Limb (tissue), 2 donors: ENCODE measurements around the gene ASB17.
A peak's percentile ranks its signal among the peaks of the same experiment; 100 is the strongest.
"Not testable (repeated sequence)": the region's sequence is repeated elsewhere in the genome, so short reads cannot be mapped to it uniquely, and the experiment has no call there.

Experiments used
- DNase-seq, 2 donors: peaks; one replicate each; pipeline ENCODE4 v3.0.0-alpha.2; 2016; ENCODE audit errors: extremely low spot score in 2 of 2

ASB17 gene

GRCh38 chr1:75932304-75932703, at the start of gene ASB17:
ASB17 (minus strand) TSS chr1:75932404; CDS start chr1:75932291, 113 bp downstream.
- DNase-seq = no peak

GRCh38 chr1:75980972-75981897, 49.0 kb upstream of the ASB17 start:
- no peak for DNase-seq

- DNase-seq = no peak
These were observed 38.4 kb upstream of the ASB17 start for GRCh38 chr1:75970631-75971030.

GRCh38 chr1:75969550-75969949, 37.3 kb upstream of the ASB17 start:
- no peak for DNase-seq

GRCh38 chr1:75967719-75968118, 35.5 kb upstream of the ASB17 start:
- DNase-seq = no peak

- no peak for DNase-seq
These were observed 32.7 kb upstream of the ASB17 start for GRCh38 chr1:75964760-75965408.

GRCh38 chr1:75964110-75964759, 32.0 kb upstream of the ASB17 start:
- not testable (repeated sequence) for DNase-seq

GRCh38 chr1:75954586-75954985, 22.4 kb upstream of the ASB17 start:
- DNase-seq = no peak

- DNase-seq = no peak
These were observed 21.3 kb upstream of the ASB17 start for GRCh38 chr1:75953461-75953860.

GRCh38 chr1:75952016-75952415, 19.8 kb upstream of the ASB17 start:
- DNase-seq = no peak

- DNase-seq = no peak
These were observed 18.0 kb upstream of the ASB17 start for GRCh38 chr1:75950176-75950575.

- DNase-seq = not testable (repeated sequence)
These were observed 10.8 kb upstream of the ASB17 start for GRCh38 chr1:75943037-75943436.

GRCh38 chr1:75937034-75937433, 4.8 kb upstream of the ASB17 start:
- DNase-seq = no peak

- DNase-seq = no peak
These were observed 9.5 kb downstream of the ASB17 start for GRCh38 chr1:75922698-75923097.

GRCh38 chr1:75916834-75917233, 15.4 kb downstream of the ASB17 start:
- DNase-seq = no peak

- peak; percentile 29 to 33 for DNase-seq
These were observed 23.5 kb downstream of the ASB17 start for GRCh38 chr1:75908717-75909152.

GRCh38 chr1:75901371-75901770, 30.8 kb downstream of the ASB17 start:
- DNase-seq = no peak

- DNase-seq = no peak
These were observed 47.8 kb downstream of the ASB17 start for GRCh38 chr1:75884437-75884836.

GRCh38 chr1:75879985-75880384, 52.2 kb downstream of the ASB17 start:
- no peak for DNase-seq

GRCh38 chr1:75870951-75871350, 61.3 kb downstream of the ASB17 start:
- no peak for DNase-seq
